Neural progenitor cell (in vitro differentiated cells): ENCODE results near the gene MYH7B.

Experiments
- EZH2 ChIP-seq: fragments of 200-600 bp; sonication (generic); IDR thresholded peaks from 2 replicates; pipeline ENCODE4 v1.6.1; 2017; ENCODE audit warnings: antibody characterized with exemption, mild to moderate bottlenecking, moderate library complexity
- EZH2phosphoT487 ChIP-seq: fragments of 200-600 bp; sonication (generic); IDR thresholded peaks from 2 replicates; pipeline ENCODE4 v1.6.1; 2017; ENCODE audit warnings: antibody characterized with exemption
- TF ChIP-seq, protein P1 (sequence below): fragments of 200-600 bp; sonication (generic); IDR thresholded peaks from 2 replicates; pipeline ENCODE4 v1.5.1; 2017; ENCODE audit warnings: antibody characterized with exemption, mild to moderate bottlenecking

DNA sequence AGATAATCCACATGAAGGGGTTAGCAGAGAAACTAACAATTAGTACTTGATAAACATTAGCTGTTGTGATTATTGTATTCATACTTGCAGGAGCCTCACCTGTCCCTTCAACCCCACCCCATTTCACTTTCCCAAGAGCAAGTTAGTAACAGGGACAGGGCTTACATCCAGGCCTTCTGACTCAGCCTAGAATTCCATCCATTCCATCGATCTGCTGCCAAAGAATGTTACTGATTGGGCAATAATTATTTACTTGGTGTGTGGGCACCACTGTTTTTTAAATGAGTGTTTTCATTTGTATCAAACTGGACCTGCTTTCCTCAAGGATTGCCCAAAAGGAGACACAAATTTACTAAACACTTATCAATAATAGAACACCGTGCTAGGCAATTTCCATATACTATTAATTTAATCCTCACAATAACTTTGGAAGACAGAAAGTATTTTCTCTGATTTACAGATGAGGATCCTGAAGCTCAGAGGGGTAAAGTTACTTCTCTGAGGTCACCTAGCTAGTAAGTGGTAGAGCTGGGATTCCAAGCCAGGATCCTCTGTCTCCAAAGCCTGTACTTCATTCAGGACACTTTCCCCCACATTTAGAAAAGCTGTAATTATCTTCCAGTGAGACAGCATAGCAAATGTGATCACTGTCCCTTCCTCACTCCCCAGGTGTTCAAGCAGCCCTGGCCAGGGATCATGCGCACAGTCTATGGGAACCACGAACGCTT is 32.9 kb upstream of the MYH7B start:
- TF ChIP-seq, protein P1, sequence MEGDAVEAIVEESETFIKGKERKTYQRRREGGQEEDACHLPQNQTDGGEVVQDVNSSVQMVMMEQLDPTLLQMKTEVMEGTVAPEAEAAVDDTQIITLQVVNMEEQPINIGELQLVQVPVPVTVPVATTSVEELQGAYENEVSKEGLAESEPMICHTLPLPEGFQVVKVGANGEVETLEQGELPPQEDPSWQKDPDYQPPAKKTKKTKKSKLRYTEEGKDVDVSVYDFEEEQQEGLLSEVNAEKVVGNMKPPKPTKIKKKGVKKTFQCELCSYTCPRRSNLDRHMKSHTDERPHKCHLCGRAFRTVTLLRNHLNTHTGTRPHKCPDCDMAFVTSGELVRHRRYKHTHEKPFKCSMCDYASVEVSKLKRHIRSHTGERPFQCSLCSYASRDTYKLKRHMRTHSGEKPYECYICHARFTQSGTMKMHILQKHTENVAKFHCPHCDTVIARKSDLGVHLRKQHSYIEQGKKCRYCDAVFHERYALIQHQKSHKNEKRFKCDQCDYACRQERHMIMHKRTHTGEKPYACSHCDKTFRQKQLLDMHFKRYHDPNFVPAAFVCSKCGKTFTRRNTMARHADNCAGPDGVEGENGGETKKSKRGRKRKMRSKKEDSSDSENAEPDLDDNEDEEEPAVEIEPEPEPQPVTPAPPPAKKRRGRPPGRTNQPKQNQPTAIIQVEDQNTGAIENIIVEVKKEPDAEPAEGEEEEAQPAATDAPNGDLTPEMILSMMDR = no peak
- TF ChIP-seq EZH2 (no peak), EZH2phosphoT487 (no peak)
